ENCODE data around the gene LHX3. TPM values are rescaled to one million over a fixed set of nuclear protein-coding genes. Genes with fewer than 3 reads are reported as not detected.

The LHX3 gene
- total RNA-seq, 1 donor from 2014 or later: not detected

- H3K36me3 Mint-ChIP-seq (ENCODE audit: low read depth): peaks cover 30% of the 10 kb centered on the region
These were observed 13.3 kb upstream of the LHX3 start for GRCh38 chr9:136218271-136218670.

DNA sequence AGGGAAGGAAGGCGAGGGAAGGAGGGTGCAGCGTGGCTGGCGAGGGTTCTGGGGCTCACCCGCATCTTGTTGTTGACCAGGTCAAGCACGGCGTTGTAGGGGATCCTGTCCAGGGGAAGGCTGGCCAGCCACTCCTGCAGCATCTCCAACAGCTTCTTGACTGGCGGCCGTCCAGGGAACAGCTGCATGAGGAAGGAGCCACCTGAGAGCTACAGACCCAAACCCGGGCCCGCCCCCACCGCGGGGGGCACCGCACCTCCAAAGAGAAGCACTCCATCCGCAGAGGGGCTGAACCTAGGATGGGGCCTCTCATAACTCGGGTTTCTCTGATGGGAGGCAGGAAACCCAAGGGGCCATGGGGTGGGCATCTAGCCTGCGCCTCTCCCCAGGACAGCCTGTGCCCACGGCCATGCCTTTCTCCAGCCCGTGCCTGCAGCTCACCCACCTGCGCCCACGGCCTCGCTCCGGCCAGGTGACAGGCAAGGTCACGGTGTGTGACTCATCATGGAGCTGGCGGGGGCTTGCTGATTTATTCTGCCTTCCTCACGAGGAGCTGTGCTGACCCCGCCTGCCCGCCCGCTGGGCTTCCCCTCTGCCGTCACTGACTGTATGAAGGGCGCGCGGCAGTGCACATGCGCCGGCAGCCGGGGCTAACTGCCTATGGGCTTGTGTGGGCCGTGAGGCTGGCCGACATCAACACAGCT lies 11.8 kb upstream of the LHX3 start:
- intact Hi-C loops (cut with micrococcal nuclease): no loop called here
- DNase-seq (ENCODE audit: low spot score): no peak
- Mint-ChIP-seq H3K27me3 (ENCODE audit: insufficient read depth) (no peaks in the 10 kb centered on the region), H3K4me1 (ENCODE audit: low read depth) (peaks cover 4% of the 10 kb centered on the region), H3K4me3 (no peak overlapping the region), H3K9me3 (peaks cover 3% of the 10 kb centered on the region), H3K36me3 (ENCODE audit: low read depth) (peaks cover 34% of the 10 kb centered on the region), H3K27ac (no peak overlapping the region)

More at GRCh38 chr9:136218271-136218670, 13.3 kb upstream of the LHX3 start:
- Mint-ChIP-seq H3K27me3 (ENCODE audit: insufficient read depth) (no peaks in the 10 kb centered on the region), H3K4me1 (ENCODE audit: low read depth) (peaks cover 7% of the 10 kb centered on the region), H3K4me3 (no peak overlapping the region), H3K27ac (no peak overlapping the region), H3K9me3 (peaks cover 3% of the 10 kb centered on the region)
- intact Hi-C loops (cut with micrococcal nuclease): no loop called here
- DNase-seq (ENCODE audit: low spot score): no peak

DNA sequence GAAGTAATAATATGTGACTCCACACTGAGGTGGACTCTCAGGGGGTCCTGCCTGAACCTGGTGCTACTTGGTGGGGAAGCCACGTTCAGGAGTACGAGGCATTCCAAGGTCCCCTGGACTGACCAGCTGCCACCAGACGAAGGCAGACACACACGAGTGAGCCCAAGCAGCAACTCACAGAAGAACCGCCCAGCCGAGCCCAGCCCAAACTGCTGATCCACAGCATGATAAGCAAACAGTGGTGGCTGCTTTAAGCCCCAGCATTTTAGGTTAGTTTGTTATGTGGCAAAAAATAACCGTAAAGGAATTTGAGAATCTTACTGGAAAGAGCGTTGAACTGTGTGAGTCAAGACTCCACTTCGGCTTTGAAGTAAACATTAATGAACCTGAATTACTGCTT lies 8.8 kb upstream of the LHX3 start:
- H3K9me3 Mint-ChIP-seq: peaks cover 3% of the 10 kb centered on the region
- H3K4me1 Mint-ChIP-seq (ENCODE audit: low read depth): no peaks in the 10 kb centered on the region
- no peaks in the 10 kb centered on the region for H3K27me3 Mint-ChIP-seq (ENCODE audit: insufficient read depth)
- DNase-seq (ENCODE audit: low spot score): no peak
- H3K4me3 Mint-ChIP-seq: no peak overlapping the region
- H3K36me3 Mint-ChIP-seq (ENCODE audit: low read depth): peaks cover 33% of the 10 kb centered on the region
- intact Hi-C loops (cut with micrococcal nuclease): no loop called here
- H3K27ac Mint-ChIP-seq: no peak overlapping the region

GRCh38 chr9:136212345-136212950 lies 7.5 kb upstream of the LHX3 start:
- Mint-ChIP-seq H3K9me3 (peaks cover 3% of the 10 kb centered on the region), H3K4me1 (ENCODE audit: low read depth) (no peaks in the 10 kb centered on the region), H3K27me3 (ENCODE audit: insufficient read depth) (no peaks in the 10 kb centered on the region), H3K36me3 (ENCODE audit: low read depth) (peaks cover 34% of the 10 kb centered on the region), H3K4me3 (no peak overlapping the region), H3K27ac (no peak overlapping the region)
- intact Hi-C loops (cut with micrococcal nuclease): no loop called here
- no peak for DNase-seq (ENCODE audit: low spot score)

- Mint-ChIP-seq H3K9me3 (peaks cover 3% of the 10 kb centered on the region), H3K4me1 (ENCODE audit: low read depth) (no peaks in the 10 kb centered on the region), H3K4me3 (no peak overlapping the region), H3K27ac (no peak overlapping the region), H3K27me3 (ENCODE audit: insufficient read depth) (peaks cover 2% of the 10 kb centered on the region), H3K36me3 (ENCODE audit: low read depth) (peaks cover 38% of the 10 kb centered on the region)
- intact Hi-C loops (cut with micrococcal nuclease): no loop called here
- no peak for DNase-seq (ENCODE audit: low spot score)
These were observed 6.8 kb upstream of the LHX3 start for GRCh38 chr9:136211441-136212344.

GRCh38 chr9:136211006-136211405 lies 6.1 kb upstream of the LHX3 start:
- intact Hi-C loops (cut with micrococcal nuclease): no loop called here
- no peak for DNase-seq (ENCODE audit: low spot score)
- H3K36me3 Mint-ChIP-seq (ENCODE audit: low read depth): peaks cover 39% of the 10 kb centered on the region
- no peak overlapping the region for H3K4me3 Mint-ChIP-seq
- H3K27me3 Mint-ChIP-seq (ENCODE audit: insufficient read depth): peaks cover 2% of the 10 kb centered on the region
- H3K27ac Mint-ChIP-seq: no peak overlapping the region
- no peaks in the 10 kb centered on the region for H3K4me1 Mint-ChIP-seq (ENCODE audit: low read depth)
- peaks cover 3% of the 10 kb centered on the region for H3K9me3 Mint-ChIP-seq

- intact Hi-C loops (cut with micrococcal nuclease): no loop called here
- Mint-ChIP-seq H3K27me3 (ENCODE audit: insufficient read depth) (peaks cover 4% of the 10 kb centered on the region), H3K27ac (no peak overlapping the region), H3K4me3 (no peak overlapping the region), H3K9me3 (peaks cover 3% of the 10 kb centered on the region), H3K36me3 (ENCODE audit: low read depth) (peaks cover 34% of the 10 kb centered on the region), H3K4me1 (ENCODE audit: low read depth) (no peaks in the 10 kb centered on the region)
- DNase-seq (ENCODE audit: low spot score): no peak
These were observed 5.3 kb upstream of the LHX3 start for GRCh38 chr9:136210276-136210675.

GRCh38 chr9:136209786-136210185 lies 4.9 kb upstream of the LHX3 start:
- Mint-ChIP-seq H3K4me1 (ENCODE audit: low read depth) (no peaks in the 10 kb centered on the region), H3K9me3 (peaks cover 1% of the 10 kb centered on the region), H3K27ac (no peak overlapping the region), H3K36me3 (ENCODE audit: low read depth) (peaks cover 29% of the 10 kb centered on the region), H3K27me3 (ENCODE audit: insufficient read depth) (peaks cover 5% of the 10 kb centered on the region), H3K4me3 (no peak overlapping the region)
- no peak for DNase-seq (ENCODE audit: low spot score)
- intact Hi-C loops (cut with micrococcal nuclease): no loop called here

DNA sequence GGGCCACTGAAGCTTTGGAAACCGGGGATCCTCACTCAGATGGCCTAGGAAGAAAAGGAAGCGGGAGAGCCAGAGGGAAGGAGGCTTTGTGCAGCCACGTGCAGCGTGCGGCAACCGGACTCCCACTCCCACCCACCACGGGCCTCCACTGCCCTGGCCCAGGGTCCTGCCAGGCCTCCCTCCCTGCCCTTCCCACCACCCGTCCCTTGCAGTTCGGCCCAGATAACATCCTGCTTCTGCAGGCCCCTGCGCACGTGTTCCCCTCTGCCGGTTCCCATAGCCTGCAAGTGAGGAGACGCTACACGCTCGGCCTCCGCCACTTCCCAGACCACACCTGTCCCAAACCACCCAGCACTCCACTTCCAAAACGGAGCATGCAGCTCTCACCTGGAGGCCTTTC lies 4.3 kb upstream of the LHX3 start:
- no peaks in the 10 kb centered on the region for H3K9me3 Mint-ChIP-seq
- H3K36me3 Mint-ChIP-seq (ENCODE audit: low read depth): peaks cover 24% of the 10 kb centered on the region
- no peak overlapping the region for H3K4me3 Mint-ChIP-seq
- no peaks in the 10 kb centered on the region for H3K4me1 Mint-ChIP-seq (ENCODE audit: low read depth)
- no peak overlapping the region for H3K27ac Mint-ChIP-seq
- intact Hi-C loops (cut with micrococcal nuclease): no loop called here
- H3K27me3 Mint-ChIP-seq (ENCODE audit: insufficient read depth): peaks cover 5% of the 10 kb centered on the region
- DNase-seq (ENCODE audit: low spot score): no peak

DNA sequence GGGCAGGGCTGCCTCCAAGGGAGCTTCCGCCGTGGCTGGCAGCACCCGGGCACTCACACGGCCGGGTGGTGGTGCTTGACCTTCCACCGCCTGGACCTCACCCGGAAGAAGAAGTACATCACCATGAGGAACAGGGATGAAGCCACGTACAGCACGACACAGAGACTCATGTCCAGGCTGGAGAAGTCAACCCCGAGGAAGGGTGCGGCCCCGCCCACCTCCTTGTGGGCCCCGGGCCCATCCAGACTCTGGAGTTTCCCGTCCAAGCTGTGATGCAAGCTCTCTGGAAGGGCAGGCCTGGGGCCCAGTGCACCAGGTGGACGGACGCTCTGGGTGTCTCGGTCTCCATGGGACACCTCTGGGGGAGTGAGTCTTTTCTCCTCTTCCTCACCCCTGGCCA lies 3.7 kb upstream of the LHX3 start:
- Mint-ChIP-seq H3K4me3 (no peak overlapping the region), H3K36me3 (ENCODE audit: low read depth) (peaks cover 19% of the 10 kb centered on the region)
- intact Hi-C loops (cut with micrococcal nuclease): no loop called here

GRCh38 chr9:136207616-136208015 lies 2.7 kb upstream of the LHX3 start:
- H3K36me3 Mint-ChIP-seq (ENCODE audit: low read depth): peaks cover 14% of the 10 kb centered on the region
- intact Hi-C loops (cut with micrococcal nuclease): no loop called here
- H3K9me3 Mint-ChIP-seq: no peaks in the 10 kb centered on the region
- H3K27ac Mint-ChIP-seq: no peak overlapping the region
- no peak for DNase-seq (ENCODE audit: low spot score)
- H3K27me3 Mint-ChIP-seq (ENCODE audit: insufficient read depth): peaks cover 10% of the 10 kb centered on the region
- no peaks in the 10 kb centered on the region for H3K4me1 Mint-ChIP-seq (ENCODE audit: low read depth)
- no peak overlapping the region for H3K4me3 Mint-ChIP-seq

More for the DNA sequence above, 3.7 kb upstream of the LHX3 start:
- peaks cover 8% of the 10 kb centered on the region for H3K27me3 Mint-ChIP-seq (ENCODE audit: insufficient read depth)
- no peaks in the 10 kb centered on the region for H3K4me1 Mint-ChIP-seq (ENCODE audit: low read depth)
- no peak for DNase-seq (ENCODE audit: low spot score)
- no peak overlapping the region for H3K27ac Mint-ChIP-seq
- no peaks in the 10 kb centered on the region for H3K9me3 Mint-ChIP-seq

- H3K27me3 Mint-ChIP-seq (ENCODE audit: insufficient read depth): peaks cover 10% of the 10 kb centered on the region
- DNase-seq (ENCODE audit: low spot score): no peak
- no peak overlapping the region for H3K4me3 Mint-ChIP-seq
- no peak overlapping the region for H3K27ac Mint-ChIP-seq
- H3K36me3 Mint-ChIP-seq (ENCODE audit: low read depth): peaks cover 10% of the 10 kb centered on the region
- intact Hi-C loops (cut with micrococcal nuclease): no loop called here
- H3K9me3 Mint-ChIP-seq: no peaks in the 10 kb centered on the region
- H3K4me1 Mint-ChIP-seq (ENCODE audit: low read depth): no peaks in the 10 kb centered on the region
These were observed 1.8 kb upstream of the LHX3 start for GRCh38 chr9:136206602-136207275.

DNA sequence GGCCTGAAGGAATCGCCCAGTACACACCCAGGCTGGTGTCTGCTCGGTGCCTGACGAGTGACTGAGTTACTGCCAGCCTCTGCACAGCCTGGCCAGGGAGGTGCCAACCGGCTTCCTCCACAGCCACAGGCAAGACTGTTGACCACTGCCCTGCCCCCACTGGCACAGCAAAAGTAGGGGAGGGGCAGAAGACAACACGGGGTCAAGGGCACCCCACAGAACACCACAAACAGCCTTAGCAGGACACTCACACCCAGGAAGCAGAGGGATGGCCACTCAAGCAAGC lies 722 bp upstream of the LHX3 start:
- Mint-ChIP-seq H3K27ac (no peak overlapping the region), H3K36me3 (ENCODE audit: low read depth) (peaks cover 10% of the 10 kb centered on the region), H3K27me3 (ENCODE audit: insufficient read depth) (peaks cover 18% of the 10 kb centered on the region), H3K4me1 (ENCODE audit: low read depth) (no peaks in the 10 kb centered on the region), H3K9me3 (no peaks in the 10 kb centered on the region), H3K4me3 (no peak overlapping the region)
- no peak for DNase-seq (ENCODE audit: low spot score)
- intact Hi-C loops (cut with micrococcal nuclease): no loop called here
